Upper lobe of left lung (tissue), 4 donors: Measurements from ENCODE around the gene ST3GAL3.

Experiments used
- EP300 ChIP-seq, 4 donors: sonication (generic); formaldehyde crosslinking; IDR thresholded peaks; one replicate each; pipeline ENCODE4 v1.5.1; 2017; ENCODE audit warnings: antibody characterized with exemption in 4 of 4, control low read depth in 2 of 4
- POLR2AphosphoS5 ChIP-seq, 2 donors: sonication (generic); formaldehyde crosslinking; IDR thresholded peaks; one replicate each; pipeline ENCODE4 v1.5.1; 2017; ENCODE audit warnings: antibody characterized with exemption in 2 of 2
- TF ChIP-seq, protein P1 (sequence below), 6 experiments: fragments of 450-650 bp in 4 of 6; fragments of 200-600 bp in 2 of 6; sonication (generic) in 2 of 6; IDR thresholded peaks; one replicate each; pipeline ENCODE4 v1.5.1; 2016 to 2019; ENCODE audit warnings: antibody characterized with exemption in 6 of 6

DNA sequence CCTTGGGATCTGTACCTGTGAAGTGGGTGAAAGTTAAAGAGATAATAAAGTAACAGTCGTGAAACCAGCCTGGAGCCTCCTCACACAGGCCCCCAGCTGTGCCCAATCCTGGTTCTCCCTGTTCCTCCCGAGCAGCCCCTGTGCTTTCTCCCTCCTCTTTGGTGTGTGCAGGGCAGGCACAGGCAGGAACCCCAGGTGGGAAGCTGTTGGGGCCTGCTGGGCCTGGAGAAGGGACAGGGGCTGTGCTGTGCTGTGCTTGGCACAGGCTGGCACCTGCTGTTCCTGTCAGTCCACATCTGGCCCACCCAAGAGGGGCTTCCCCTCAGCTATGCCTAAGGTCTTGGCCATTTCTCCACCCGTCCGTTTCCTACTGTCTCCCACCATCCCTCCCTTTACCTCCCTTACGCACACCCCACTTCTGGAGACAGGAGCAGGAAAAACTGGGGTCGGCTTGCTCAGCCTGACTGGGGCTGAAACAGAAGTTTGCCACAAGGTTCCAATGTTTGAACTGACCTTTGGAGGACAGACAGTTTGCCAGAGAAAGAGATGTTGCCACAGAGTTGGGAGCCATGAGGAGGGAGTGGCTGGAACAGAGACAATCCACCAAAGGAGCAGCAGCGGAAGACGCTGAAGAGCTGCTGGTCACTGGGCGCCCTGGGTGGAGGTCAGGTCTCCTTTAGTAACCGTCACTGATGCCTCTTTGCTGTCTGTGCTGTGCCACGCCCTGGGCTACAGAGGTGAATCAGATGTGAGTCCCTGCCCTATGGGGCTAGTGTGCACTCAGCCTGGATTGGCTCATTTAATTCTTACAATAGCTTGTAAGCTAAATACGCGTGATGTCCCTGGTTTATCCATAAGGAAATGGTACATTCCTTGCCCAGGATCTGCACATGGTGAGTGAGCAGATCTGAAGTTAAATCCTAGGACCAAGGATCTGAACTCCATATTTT is 207.5 kb downstream of the ST3GAL3 start:
- TF ChIP-seq, protein P1, sequence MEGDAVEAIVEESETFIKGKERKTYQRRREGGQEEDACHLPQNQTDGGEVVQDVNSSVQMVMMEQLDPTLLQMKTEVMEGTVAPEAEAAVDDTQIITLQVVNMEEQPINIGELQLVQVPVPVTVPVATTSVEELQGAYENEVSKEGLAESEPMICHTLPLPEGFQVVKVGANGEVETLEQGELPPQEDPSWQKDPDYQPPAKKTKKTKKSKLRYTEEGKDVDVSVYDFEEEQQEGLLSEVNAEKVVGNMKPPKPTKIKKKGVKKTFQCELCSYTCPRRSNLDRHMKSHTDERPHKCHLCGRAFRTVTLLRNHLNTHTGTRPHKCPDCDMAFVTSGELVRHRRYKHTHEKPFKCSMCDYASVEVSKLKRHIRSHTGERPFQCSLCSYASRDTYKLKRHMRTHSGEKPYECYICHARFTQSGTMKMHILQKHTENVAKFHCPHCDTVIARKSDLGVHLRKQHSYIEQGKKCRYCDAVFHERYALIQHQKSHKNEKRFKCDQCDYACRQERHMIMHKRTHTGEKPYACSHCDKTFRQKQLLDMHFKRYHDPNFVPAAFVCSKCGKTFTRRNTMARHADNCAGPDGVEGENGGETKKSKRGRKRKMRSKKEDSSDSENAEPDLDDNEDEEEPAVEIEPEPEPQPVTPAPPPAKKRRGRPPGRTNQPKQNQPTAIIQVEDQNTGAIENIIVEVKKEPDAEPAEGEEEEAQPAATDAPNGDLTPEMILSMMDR (IDR thresholded peaks at IDR 0.05), result no peak
- no peak for TF ChIP-seq EP300 (IDR thresholded peaks at IDR 0.05)
- no peak for TF ChIP-seq POLR2AphosphoS5 (IDR thresholded peaks at IDR 0.05)
